ENCODE data around the gene COL6A1.

- TF ChIP-seq TEAD4 (IDR thresholded peaks at IDR 0.05; ENCODE audit: borderline replicate concordance, insufficient read depth) = no peak
- TF ChIP-seq EZH2phosphoT487 (IDR thresholded peaks at IDR 0.05; ENCODE audit: borderline replicate concordance, low read depth) = no peak
- TF ChIP-seq CTCF (IDR thresholded peaks at IDR 0.05) = no peak
- TF ChIP-seq YY1 (IDR thresholded peaks at IDR 0.05; ENCODE audit: low read depth) = no peak
- no peak for TF ChIP-seq USF2 (IDR thresholded peaks at IDR 0.05; ENCODE audit: borderline replicate concordance, low read depth, low read length)
These were observed 20.5 kb downstream of the COL6A1 start for GRCh38 chr21:46001821-46002681.
